Measurements from ENCODE around the gene ADAMTS2. TPM values are rescaled to one million over a fixed set of nuclear protein-coding genes. Genes with fewer than 3 reads are reported as not detected.

The ADAMTS2 gene
- total and polyA plus RNA-seq, 2 of the 4 experiments (the other 2 are of a cell fraction) = 19.0 to 58.8 TPM

DNA sequence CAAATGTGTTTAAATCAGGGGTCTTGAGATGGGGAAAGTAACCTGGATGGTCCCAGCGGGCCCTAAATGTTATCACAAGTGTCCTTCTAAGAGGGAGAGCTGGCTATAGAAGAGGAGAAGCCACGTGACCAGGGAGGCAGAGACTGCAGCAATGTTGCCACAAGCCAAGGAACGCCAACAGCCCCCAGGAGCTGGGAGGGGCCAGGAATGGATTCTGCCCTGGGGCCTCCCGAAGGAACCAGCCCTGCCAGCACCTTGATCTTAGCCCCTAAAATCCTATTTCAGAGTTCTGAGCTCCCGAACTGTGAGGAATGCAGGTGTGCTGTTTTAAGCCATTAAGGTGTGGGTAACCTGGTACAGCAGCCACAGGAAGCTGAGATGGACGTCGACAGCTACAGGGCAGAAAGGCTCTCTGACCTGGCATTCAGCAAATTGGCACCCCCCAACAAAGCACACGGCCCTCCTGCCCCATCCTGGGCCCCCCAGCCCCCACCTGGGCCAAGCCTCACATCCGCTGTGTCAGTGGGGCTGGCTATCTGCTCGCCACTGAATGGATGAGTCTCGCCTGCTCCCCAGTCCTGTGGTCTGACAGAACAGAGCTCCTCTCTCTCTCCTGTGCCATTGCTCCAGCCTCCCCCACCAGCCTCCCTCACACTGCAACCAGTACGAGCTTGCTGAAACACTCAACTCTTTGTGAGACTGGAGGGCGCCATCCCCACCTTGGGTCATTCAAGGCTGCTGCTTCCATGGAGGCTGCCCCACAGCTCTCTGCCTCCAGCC, 78.8 kb downstream of the ADAMTS2 start (continued):
- TF ChIP-seq RCOR1 (IDR thresholded peaks at IDR 0.05; ENCODE audit: insufficient replicate concordance, low read length) = no peak

DNA sequence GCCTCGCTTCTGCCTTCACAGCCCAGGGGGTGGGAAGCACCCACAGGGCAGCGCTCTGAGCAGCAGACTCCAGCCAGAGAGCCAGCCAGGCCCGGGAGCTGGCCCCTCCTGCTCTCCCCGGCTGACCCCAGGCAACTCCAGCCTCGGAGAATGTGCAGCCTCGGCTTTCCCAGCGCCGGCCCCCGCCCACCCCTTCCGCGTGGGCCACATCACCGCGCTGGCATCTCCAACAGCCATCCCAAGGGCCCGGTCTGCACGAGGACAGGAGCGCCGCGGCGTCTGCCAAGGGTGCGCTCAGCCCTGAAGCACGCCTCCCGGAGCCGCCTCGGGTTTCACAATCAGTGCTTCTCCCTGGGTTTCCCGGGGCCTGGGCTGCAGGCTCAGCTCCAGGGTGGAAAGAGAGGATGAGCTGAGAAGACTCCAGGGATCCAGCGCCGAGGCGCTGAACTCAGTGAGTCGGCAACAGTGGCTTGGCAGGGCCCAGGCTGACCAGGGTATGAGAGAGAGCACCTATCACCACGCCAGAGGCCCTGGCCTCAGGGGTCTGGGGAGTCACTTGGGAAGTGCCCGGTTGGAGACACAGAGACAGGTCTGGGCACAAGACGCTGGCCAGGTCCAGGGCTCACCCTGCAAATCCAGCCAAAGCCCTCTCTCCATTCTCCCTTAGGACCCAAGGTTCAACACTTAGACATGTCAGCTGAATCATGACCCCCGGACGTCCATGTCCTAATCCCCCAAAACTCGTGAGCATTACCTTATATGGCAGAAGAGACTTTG, 79.6 kb downstream of the ADAMTS2 start:
- Histone ChIP-seq H3K14ac (replicated peaks; ENCODE audit: low read depth, low read length) (peak overlapping the region; percentile 99), H3K9me3 (ENCODE audit: control insufficient read depth, insufficient read depth, low read length) (no peaks in the 10 kb centered on the region), H2AK5ac (ENCODE audit: low read depth, low read length) (peak overlapping the region; percentile 99), H2AFZ (replicated peaks; ENCODE audit: low read length, poor library complexity) (peak overlapping the region; percentile 88), H2BK20ac (ENCODE audit: low read depth, low read length) (peak overlapping the region; percentile 98), H4K20me1 (ENCODE audit: insufficient read depth, low read length) (no peaks in the 10 kb centered on the region), H2BK5ac (ENCODE audit: low read depth, low read length, poor library complexity, severe bottlenecking) (peak overlapping the region; percentile 98), H2AK9ac (replicated peaks; ENCODE audit: low read depth, low read length, poor library complexity) (peak overlapping the region; percentile 96), H3K4me3 (ENCODE audit: insufficient read depth, low read depth, low read length) (no peak overlapping the region), H3K9ac (ENCODE audit: low read depth, low read length) (peak overlapping the region; percentile 82), H3K27ac (ENCODE audit: insufficient read depth, low read length) (peak overlapping the region; percentile 98), H3K9me1 (ENCODE audit: insufficient read depth, low read length) (peaks cover 44% of the 10 kb centered on the region), H3K36me3 (ENCODE audit: control insufficient read depth, insufficient read depth, low read length) (no peaks in the 10 kb centered on the region), H3K18ac (ENCODE audit: low read depth, low read length) (peak overlapping the region; percentile 97), H4K5ac (ENCODE audit: low read depth, low read length) (peak overlapping the region; percentile 95), H3K56ac (ENCODE audit: extremely low read depth, insufficient read depth, low read length) (peak overlapping the region; percentile 98), H2BK15ac (ENCODE audit: low read depth, low read length) (peak overlapping the region; percentile 99; the same call in 2 of the 3 replicates), H2BK120ac (ENCODE audit: low read depth, low read length) (peak overlapping the region; percentile 99), H3K4me1 (ENCODE audit: control insufficient read depth, insufficient read depth, low read length) (peaks cover 56% of the 10 kb centered on the region), H3K79me1 (ENCODE audit: low read depth in 1 of 2, low read length in 2 of 2) (peaks cover 35 to 87% of the 10 kb centered on the region in 2 experiments), H3K4ac (ENCODE audit: low read depth, low read length) (peak overlapping the region; percentile 100), H3K4me2 (ENCODE audit: low read depth, low read length) (peak overlapping the region; percentile 23), H4K8ac (ENCODE audit: low read depth in 2 of 2, low read length in 2 of 2) (peak overlapping the region; percentile 98 to 99), H4K91ac (ENCODE audit: insufficient read depth, low read depth, low read length) (peak overlapping the region; percentile 100), H3K27me3 (ENCODE audit: control insufficient read depth, insufficient read depth, low read length) (no peaks in the 10 kb centered on the region), H3K23ac (ENCODE audit: low read depth, low read length) (peak overlapping the region; percentile 100)
- dilution Hi-C loops (cut with HindIII; ENCODE audit: low sequenced_read_pairs, unreplicated experiment) = no loop called here
- DNase-seq = peak; percentile 99
- in situ Hi-C loops (cut with MboI; ENCODE audit: low sequenced_read_pairs) = no loop called here
- intact Hi-C loops (cut with micrococcal nuclease) = loop anchor here (1.0 to 5.0 kb wide), 4 partner anchors 37 to 227 kb away; no protein-coding TSS in a partner anchor
- no TSS peak for BruUV-seq (replicated peaks)
- POLR2A ChIA-PET (ENCODE audit: unreplicated experiment) = interaction anchor here (0.5 to 0.7 kb wide), 4 partner anchors 14 to 683 kb away, joined by 3 to 9 read pairs (median 4); no protein-coding TSS in a partner anchor
- CTCF ChIA-PET = no interaction called here
- WGBS, 2 experiments (ENCODE audit: extremely low coverage in 2 of 2, insufficient read length in 1 of 2) = 12% methylated on average over 10 of the region's 35 CpGs; no CpG with 5 or more reads in 1 of the 2 experiments
- peak; percentile 90 for ATAC-seq (ENCODE audit: low read depth)
- TF ChIP-seq, protein P1, sequence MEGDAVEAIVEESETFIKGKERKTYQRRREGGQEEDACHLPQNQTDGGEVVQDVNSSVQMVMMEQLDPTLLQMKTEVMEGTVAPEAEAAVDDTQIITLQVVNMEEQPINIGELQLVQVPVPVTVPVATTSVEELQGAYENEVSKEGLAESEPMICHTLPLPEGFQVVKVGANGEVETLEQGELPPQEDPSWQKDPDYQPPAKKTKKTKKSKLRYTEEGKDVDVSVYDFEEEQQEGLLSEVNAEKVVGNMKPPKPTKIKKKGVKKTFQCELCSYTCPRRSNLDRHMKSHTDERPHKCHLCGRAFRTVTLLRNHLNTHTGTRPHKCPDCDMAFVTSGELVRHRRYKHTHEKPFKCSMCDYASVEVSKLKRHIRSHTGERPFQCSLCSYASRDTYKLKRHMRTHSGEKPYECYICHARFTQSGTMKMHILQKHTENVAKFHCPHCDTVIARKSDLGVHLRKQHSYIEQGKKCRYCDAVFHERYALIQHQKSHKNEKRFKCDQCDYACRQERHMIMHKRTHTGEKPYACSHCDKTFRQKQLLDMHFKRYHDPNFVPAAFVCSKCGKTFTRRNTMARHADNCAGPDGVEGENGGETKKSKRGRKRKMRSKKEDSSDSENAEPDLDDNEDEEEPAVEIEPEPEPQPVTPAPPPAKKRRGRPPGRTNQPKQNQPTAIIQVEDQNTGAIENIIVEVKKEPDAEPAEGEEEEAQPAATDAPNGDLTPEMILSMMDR (conservative IDR thresholded peaks at IDR 0.05; ENCODE audit: low read depth, low read length) = no peak; the same call in 1 of the 2 replicates
- TF ChIP-seq RCOR1 (IDR thresholded peaks at IDR 0.05; ENCODE audit: insufficient replicate concordance, low read length) (peak; percentile 14), MAFK (IDR thresholded peaks at IDR 0.05; ENCODE audit: low read depth, low read length) (peak; percentile 73), MXI1 (IDR thresholded peaks at IDR 0.05; ENCODE audit: borderline replicate concordance, low read depth, low read length) (peak; percentile 88), FOS (IDR thresholded peaks at IDR 0.05; ENCODE audit: low read depth, low read length) (peak; percentile 90), BHLHE40 (IDR thresholded peaks at IDR 0.05; ENCODE audit: low read depth, low read length) (peak; percentile 96), NFE2L2 (IDR thresholded peaks at IDR 0.05; ENCODE audit: low read depth, low read length) (no peak), MAZ (IDR thresholded peaks at IDR 0.05; ENCODE audit: borderline replicate concordance, low read depth, low read length) (peak; percentile 88; the same call in 1 of the 2 replicates), SMC3 (IDR thresholded peaks at IDR 0.05; ENCODE audit: low read depth, low read length) (no peak), POLR2A (IDR thresholded peaks at IDR 0.05; ENCODE audit: low read depth, low read length) (peak; percentile 83)
- TF ChIP-seq, protein P2, sequence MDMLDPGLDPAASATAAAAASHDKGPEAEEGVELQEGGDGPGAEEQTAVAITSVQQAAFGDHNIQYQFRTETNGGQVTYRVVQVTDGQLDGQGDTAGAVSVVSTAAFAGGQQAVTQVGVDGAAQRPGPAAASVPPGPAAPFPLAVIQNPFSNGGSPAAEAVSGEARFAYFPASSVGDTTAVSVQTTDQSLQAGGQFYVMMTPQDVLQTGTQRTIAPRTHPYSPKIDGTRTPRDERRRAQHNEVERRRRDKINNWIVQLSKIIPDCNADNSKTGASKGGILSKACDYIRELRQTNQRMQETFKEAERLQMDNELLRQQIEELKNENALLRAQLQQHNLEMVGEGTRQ (IDR thresholded peaks at IDR 0.05; ENCODE audit: low read depth, low read length) = no peak; the same call in 1 of the 2 replicates
